DND-41 (cell line): ENCODE results near the gene EIF4E3.

Experiments used
- ATAC-seq: fragments of 200-7000 bp; cut with Tn5 transposase; 3 replicates; pipeline ENCODE4 v1.9.1; 2021; ENCODE audit warnings: low read depth; ENCODE audit not compliant: insufficient read depth
- DNase-seq: peaks from one replicate; pipeline ENCODE4 v3.0.0-alpha.2; 2020
- H2AFZ ChIP-seq: 2 replicates; pipeline ENCODE4 v1.6.0; 2012; ENCODE audit warnings: low read depth, low read length
- H3K27ac ChIP-seq: 2 replicates; pipeline ENCODE4 v1.5.1; 2012; ENCODE audit warnings: low read length, inconsistent platforms
- H3K27me3 ChIP-seq: fragments of 200-600 bp; sonication (generic); 2 replicates; pipeline ENCODE4 v1.6.0; 2012; ENCODE audit warnings: low read length, mild to moderate bottlenecking, inconsistent platforms; ENCODE audit not compliant: insufficient read depth, poor library complexity
- H3K36me3 ChIP-seq: 2 replicates; pipeline ENCODE4 v1.5.1; 2012; ENCODE audit warnings: low read length, inconsistent platforms; ENCODE audit not compliant: insufficient read depth
- H3K4me1 ChIP-seq: 2 replicates; pipeline ENCODE4 v1.5.1; 2012; ENCODE audit warnings: mild to moderate bottlenecking, low read length; ENCODE audit not compliant: insufficient read depth
- H3K4me2 ChIP-seq: 2 replicates; pipeline ENCODE4 v1.6.0; 2012; ENCODE audit warnings: mild to moderate bottlenecking, moderate library complexity, low read length, inconsistent platforms; ENCODE audit not compliant: insufficient read depth
- H3K4me3 ChIP-seq, 2 experiments: fragments of 200-600 bp in 1 of 2; shearing (Covaris generic) in 1 of 2; 2 replicates each; pipeline ENCODE4 v1.5.1; 2012 to 2016; ENCODE audit warnings: inconsistent platforms in 2 of 2, low read length in 2 of 2, mild to moderate bottlenecking in 2 of 2, low read depth in 1 of 2, moderate library complexity in 1 of 2
- H3K79me2 ChIP-seq: 2 replicates; pipeline ENCODE4 v1.6.0; 2012; ENCODE audit warnings: low read length, inconsistent platforms; ENCODE audit not compliant: insufficient read depth
- H3K9ac ChIP-seq: 2 replicates; pipeline ENCODE4 v1.6.0; 2012; ENCODE audit warnings: low read depth, mild to moderate bottlenecking, inconsistent platforms, low read length, moderate library complexity
- H3K9me3 ChIP-seq: 2 replicates; pipeline ENCODE4 v1.5.1; 2012; ENCODE audit warnings: low read length, moderate library complexity, mild to moderate bottlenecking, inconsistent platforms; ENCODE audit not compliant: insufficient read depth, severe bottlenecking
- H4K20me1 ChIP-seq: 2 replicates; pipeline ENCODE4 v1.6.0; 2012; ENCODE audit warnings: low read length; ENCODE audit not compliant: insufficient read depth
- CTCF ChIP-seq: IDR thresholded peaks from 2 replicates; pipeline ENCODE4 v1.5.1; 2012; ENCODE audit warnings: borderline replicate concordance, low read length, moderate library complexity, mild to moderate bottlenecking; ENCODE audit not compliant: poor library complexity, severe bottlenecking; ENCODE audit errors: extremely low read depth
- EZH2 ChIP-seq: IDR thresholded peaks from 3 replicates; pipeline ENCODE4 v1.6.1; 2012; ENCODE audit warnings: borderline replicate concordance, low read depth, mild to moderate bottlenecking, moderate library complexity, low read length, inconsistent platforms; ENCODE audit not compliant: severe bottlenecking

Gene EIF4E3

GRCh38 chr3:71702131-71703024 lies 22.8 kb downstream of the EIF4E3 start:
- DNase-seq (no peak), ATAC-seq (no peak)
- Histone ChIP-seq H3K79me2 (no peaks in the 10 kb centered on the region), H3K9ac (no peak overlapping the region), H3K27me3 (no peaks in the 10 kb centered on the region), H3K4me1 (no peaks in the 10 kb centered on the region), H3K4me2 (no peak overlapping the region), H3K9me3 (no peaks in the 10 kb centered on the region), H4K20me1 (no peaks in the 10 kb centered on the region), H3K27ac (no peak overlapping the region), H2AFZ (no peak overlapping the region), H3K4me3 (no peak overlapping the region), H3K36me3 (no peaks in the 10 kb centered on the region)
- no peak for TF ChIP-seq CTCF
- no peak for TF ChIP-seq EZH2

- H3K27ac ChIP-seq = no peak overlapping the region
- no peaks in the 10 kb centered on the region for H3K79me2 ChIP-seq
- no peak overlapping the region for H2AFZ ChIP-seq
- no peak overlapping the region for H3K4me3 ChIP-seq
- no peak overlapping the region for H3K4me2 ChIP-seq
- no peaks in the 10 kb centered on the region for H3K36me3 ChIP-seq
- H3K27me3 ChIP-seq = no peaks in the 10 kb centered on the region
- no peak for ATAC-seq
- no peaks in the 10 kb centered on the region for H3K9me3 ChIP-seq
- no peak overlapping the region for H3K9ac ChIP-seq
- no peak for DNase-seq
- TF ChIP-seq CTCF = no peak
- no peak for TF ChIP-seq EZH2
- H3K4me1 ChIP-seq = no peaks in the 10 kb centered on the region
- H4K20me1 ChIP-seq = no peaks in the 10 kb centered on the region
Measured at GRCh38 chr3:71701251-71701762, 23.9 kb downstream of the EIF4E3 start.

- TF ChIP-seq EZH2 (no peak), CTCF (no peak)
- ATAC-seq (no peak), DNase-seq (no peak)
- no peak overlapping the region for H3K4me2 ChIP-seq
- no peaks in the 10 kb centered on the region for H3K27me3 ChIP-seq
- H2AFZ ChIP-seq = no peak overlapping the region
- no peaks in the 10 kb centered on the region for H3K36me3 ChIP-seq
- no peaks in the 10 kb centered on the region for H3K4me1 ChIP-seq
- no peaks in the 10 kb centered on the region for H3K9me3 ChIP-seq
- no peak overlapping the region for H3K27ac ChIP-seq
- no peak overlapping the region for H3K9ac ChIP-seq
- no peak overlapping the region for H3K4me3 ChIP-seq
- H4K20me1 ChIP-seq = no peaks in the 10 kb centered on the region; the same call in 1 of the 2 replicates
- H3K79me2 ChIP-seq = no peaks in the 10 kb centered on the region
Measured at GRCh38 chr3:71695000-71695482, 30.2 kb downstream of the EIF4E3 start.
